ENCODE results near the gene PCDHGB2.
"Not testable (repeated sequence)": the region's sequence is repeated elsewhere in the genome, so short reads cannot be mapped to it uniquely, and the experiment has no call there.

The PCDHGB2 gene

GRCh38 chr5:141359790-141360426 lies at the start of gene PCDHGB2:
TSS of gene PCDHGB2 (plus strand) at chr5:141359994. CDS start at chr5:141360136, 142 bp downstream.
- Histone ChIP-seq H3K4me3 (ENCODE audit: low read length) (peak within 1 kb of the TSS; percentile 44; the same call in 1 of the 2 replicates), H3K9ac (ENCODE audit: low read depth, low read length) (no peak within 1 kb of the TSS), H3K9me3 (ENCODE audit: insufficient read depth, low read depth, low read length) (peaks cover 76% of the 10 kb centered on the region), H3K36me3 (ENCODE audit: insufficient read depth, low read depth, low read length) (no peaks in the 10 kb centered on the region; the same call in 1 of the 2 replicates), H3K27ac (ENCODE audit: low read length) (no peak within 1 kb of the TSS), H3K4me1 (ENCODE audit: insufficient read depth, low read length) (no peaks in the 10 kb centered on the region), H3K27me3 (ENCODE audit: insufficient read depth, low read length) (no peaks in the 10 kb centered on the region)

DNA sequence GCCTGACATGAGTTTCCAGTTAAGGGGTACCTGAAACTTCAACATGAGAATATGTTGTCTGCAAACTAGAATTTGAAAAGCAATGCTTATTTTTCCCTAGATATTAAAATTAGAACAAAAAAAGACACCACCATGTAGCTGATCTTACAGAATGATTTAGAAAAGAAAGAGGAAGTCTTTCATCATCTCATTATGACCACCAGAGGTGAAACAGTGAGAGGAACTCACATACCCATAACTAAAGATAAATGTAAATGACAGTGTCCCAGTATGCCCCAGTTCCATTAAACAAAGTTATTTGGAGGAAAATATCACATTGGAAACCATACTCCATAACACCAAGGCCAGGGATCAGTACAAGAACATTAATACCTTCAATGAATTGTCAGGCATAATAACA lies 46.1 kb upstream of the PCDHGB2 start:
- H3K27me3 ChIP-seq (ENCODE audit: insufficient read depth, low read length) = no peaks in the 10 kb centered on the region
- no peak overlapping the region for H3K4me3 ChIP-seq (ENCODE audit: low read length)
- H3K4me1 ChIP-seq (ENCODE audit: insufficient read depth, low read length) = no peaks in the 10 kb centered on the region
- H3K36me3 ChIP-seq (ENCODE audit: insufficient read depth, low read depth, low read length) = peaks cover 17% of the 10 kb centered on the region
- no peak overlapping the region for H3K9ac ChIP-seq (ENCODE audit: low read depth, low read length)
- peaks cover 37% of the 10 kb centered on the region for H3K9me3 ChIP-seq (ENCODE audit: insufficient read depth, low read depth, low read length)
- H3K27ac ChIP-seq (ENCODE audit: low read length) = no peak overlapping the region

GRCh38 chr5:141316963-141317362 lies 42.8 kb upstream of the PCDHGB2 start:
- Histone ChIP-seq H3K9me3 (ENCODE audit: insufficient read depth, low read depth, low read length) (peaks cover 57% of the 10 kb centered on the region), H3K36me3 (ENCODE audit: insufficient read depth, low read depth, low read length) (peaks cover 30% of the 10 kb centered on the region)
- H3K4me3 ChIP-seq (ENCODE audit: low read length); H3K27me3 ChIP-seq (ENCODE audit: insufficient read depth, low read length); H3K4me1 ChIP-seq (ENCODE audit: insufficient read depth, low read length); H3K27ac ChIP-seq (ENCODE audit: low read length); H3K9ac ChIP-seq (ENCODE audit: low read depth, low read length): not testable (repeated sequence)

DNA sequence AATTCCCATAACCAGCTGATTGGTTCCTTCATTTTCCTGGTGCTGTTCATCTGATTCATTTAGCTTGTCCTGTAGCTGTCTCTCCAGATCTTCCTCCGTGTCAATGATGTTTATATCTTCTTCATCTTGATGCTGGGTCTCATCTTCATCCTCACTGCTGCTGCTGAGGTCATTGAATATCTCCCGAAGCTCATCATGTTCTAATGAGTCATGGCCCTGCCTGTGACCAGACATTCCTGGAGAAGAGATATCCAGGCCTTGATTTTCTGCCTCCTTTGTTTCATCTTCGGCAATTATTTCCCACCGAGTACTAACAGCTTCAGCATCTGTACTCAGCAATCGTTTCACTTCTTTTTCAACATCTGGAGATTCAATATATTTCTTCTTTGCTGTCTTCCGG lies 40.6 kb upstream of the PCDHGB2 start:
- H3K4me3 ChIP-seq (ENCODE audit: low read length) = peak overlapping the region; percentile 93
- H3K36me3 ChIP-seq (ENCODE audit: insufficient read depth, low read depth, low read length) = peaks cover 30% of the 10 kb centered on the region
- no peak overlapping the region for H3K9ac ChIP-seq (ENCODE audit: low read depth, low read length)
- no peaks in the 10 kb centered on the region for H3K4me1 ChIP-seq (ENCODE audit: insufficient read depth, low read length)
- peaks cover 54% of the 10 kb centered on the region for H3K9me3 ChIP-seq (ENCODE audit: insufficient read depth, low read depth, low read length)
- H3K27me3 ChIP-seq (ENCODE audit: insufficient read depth, low read length) = no peaks in the 10 kb centered on the region
- no peak overlapping the region for H3K27ac ChIP-seq (ENCODE audit: low read length)

DNA sequence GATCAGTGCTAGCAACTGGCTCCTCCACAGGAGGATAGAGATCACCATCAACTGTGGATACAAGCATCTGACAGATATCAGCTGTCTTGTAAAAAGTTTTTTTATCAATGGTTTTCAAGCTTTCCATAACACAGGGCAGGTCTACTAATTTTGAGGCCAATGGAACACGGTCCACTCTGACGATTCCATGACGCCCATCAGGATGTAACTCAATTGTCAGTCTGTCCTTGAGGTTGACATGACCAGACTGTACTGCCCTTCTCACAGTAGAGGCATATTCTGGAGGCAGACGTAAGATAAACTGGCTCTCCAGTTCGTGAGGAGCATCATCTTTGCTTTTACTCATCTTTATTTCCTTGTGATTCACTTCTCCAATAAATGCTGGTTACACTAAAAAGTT lies 40.1 kb upstream of the PCDHGB2 start:
- H3K9me3 ChIP-seq (ENCODE audit: insufficient read depth, low read depth, low read length) = peaks cover 52% of the 10 kb centered on the region
- peak overlapping the region; percentile 99; the same call in 1 of the 2 replicates for H3K9ac ChIP-seq (ENCODE audit: low read depth, low read length)
- H3K27ac ChIP-seq (ENCODE audit: low read length) = no peak overlapping the region
- H3K36me3 ChIP-seq (ENCODE audit: insufficient read depth, low read depth, low read length) = peaks cover 30% of the 10 kb centered on the region
- H3K4me1 ChIP-seq (ENCODE audit: insufficient read depth, low read length) = no peaks in the 10 kb centered on the region
- peak overlapping the region; percentile 93 for H3K4me3 ChIP-seq (ENCODE audit: low read length)
- no peaks in the 10 kb centered on the region for H3K27me3 ChIP-seq (ENCODE audit: insufficient read depth, low read length)

DNA sequence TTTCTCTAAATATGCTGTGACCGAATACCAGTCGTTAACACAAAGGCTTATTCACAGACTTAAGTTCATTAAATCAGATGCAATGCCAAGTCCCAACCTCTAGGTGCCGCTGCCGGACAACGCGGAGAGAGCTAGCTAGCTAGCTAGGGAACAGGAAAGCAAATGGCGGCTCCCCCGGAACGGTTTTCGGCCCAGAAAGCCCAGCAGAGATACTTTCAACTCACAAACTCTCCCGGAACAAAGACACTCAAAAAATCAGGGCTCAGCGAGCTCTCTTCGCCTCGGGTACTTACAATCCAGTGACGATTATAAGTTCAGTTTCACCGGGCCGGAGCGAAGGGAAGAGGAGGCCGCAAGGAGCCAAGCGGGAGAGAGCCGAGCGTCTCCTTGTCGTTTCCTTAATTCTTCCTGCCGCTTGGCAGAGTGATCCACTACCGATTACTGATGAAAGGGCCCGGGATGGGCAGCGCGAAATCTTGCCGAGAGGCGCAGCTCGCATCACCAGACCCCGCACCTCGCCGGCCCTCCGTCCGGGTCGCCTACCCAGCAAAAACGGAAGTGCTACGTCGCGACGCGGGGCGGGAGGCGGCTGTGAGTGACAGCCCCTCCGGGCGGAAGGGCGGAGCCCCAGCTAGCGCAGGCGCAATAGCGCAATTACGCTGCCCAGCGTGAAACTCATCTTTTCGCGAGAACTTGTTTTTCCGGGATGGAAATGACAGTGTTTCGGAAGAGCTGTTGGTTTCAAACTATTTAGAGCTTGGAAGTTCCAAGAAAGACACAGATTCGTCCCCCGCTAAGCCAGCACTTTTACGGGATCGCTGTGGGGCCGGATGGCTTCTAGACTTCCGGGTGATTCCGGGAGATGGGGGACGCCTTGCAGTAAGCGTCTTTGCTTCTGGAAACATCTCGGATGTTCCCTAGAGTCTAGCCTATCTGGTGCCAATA lies 39.3 kb upstream of the PCDHGB2 start, which contains the start of gene TAF7:
TSS of gene TAF7 (minus strand) at position 560 of the 945 bp plus-strand sequence. CDS start 740 bp downstream, outside the sequence.
- Histone ChIP-seq H3K9ac (ENCODE audit: low read depth, low read length) (peak within 1 kb of the TSS; percentile 99), H3K9me3 (ENCODE audit: insufficient read depth, low read depth, low read length) (peaks cover 46% of the 10 kb centered on the region), H3K36me3 (ENCODE audit: insufficient read depth, low read depth, low read length) (peaks cover 30% of the 10 kb centered on the region), H3K4me3 (ENCODE audit: low read length) (peak within 1 kb of the TSS; percentile 93), H3K27me3 (ENCODE audit: insufficient read depth, low read length) (no peaks in the 10 kb centered on the region), H3K4me1 (ENCODE audit: insufficient read depth, low read length) (no peaks in the 10 kb centered on the region), H3K27ac (ENCODE audit: low read length) (peak within 1 kb of the TSS; percentile 11)

- H3K4me1 ChIP-seq (ENCODE audit: insufficient read depth, low read length) = no peaks in the 10 kb centered on the region
- H3K9me3 ChIP-seq (ENCODE audit: insufficient read depth, low read depth, low read length) = peaks cover 43% of the 10 kb centered on the region
- H3K27ac ChIP-seq (ENCODE audit: low read length) = no peak overlapping the region
- peaks cover 23% of the 10 kb centered on the region for H3K36me3 ChIP-seq (ENCODE audit: insufficient read depth, low read depth, low read length)
- no peak overlapping the region for H3K9ac ChIP-seq (ENCODE audit: low read depth, low read length)
- H3K27me3 ChIP-seq (ENCODE audit: insufficient read depth, low read length) = no peaks in the 10 kb centered on the region
- no peak overlapping the region for H3K4me3 ChIP-seq (ENCODE audit: low read length)
Observed at GRCh38 chr5:141322261-141322660, 37.5 kb upstream of the PCDHGB2 start.

DNA sequence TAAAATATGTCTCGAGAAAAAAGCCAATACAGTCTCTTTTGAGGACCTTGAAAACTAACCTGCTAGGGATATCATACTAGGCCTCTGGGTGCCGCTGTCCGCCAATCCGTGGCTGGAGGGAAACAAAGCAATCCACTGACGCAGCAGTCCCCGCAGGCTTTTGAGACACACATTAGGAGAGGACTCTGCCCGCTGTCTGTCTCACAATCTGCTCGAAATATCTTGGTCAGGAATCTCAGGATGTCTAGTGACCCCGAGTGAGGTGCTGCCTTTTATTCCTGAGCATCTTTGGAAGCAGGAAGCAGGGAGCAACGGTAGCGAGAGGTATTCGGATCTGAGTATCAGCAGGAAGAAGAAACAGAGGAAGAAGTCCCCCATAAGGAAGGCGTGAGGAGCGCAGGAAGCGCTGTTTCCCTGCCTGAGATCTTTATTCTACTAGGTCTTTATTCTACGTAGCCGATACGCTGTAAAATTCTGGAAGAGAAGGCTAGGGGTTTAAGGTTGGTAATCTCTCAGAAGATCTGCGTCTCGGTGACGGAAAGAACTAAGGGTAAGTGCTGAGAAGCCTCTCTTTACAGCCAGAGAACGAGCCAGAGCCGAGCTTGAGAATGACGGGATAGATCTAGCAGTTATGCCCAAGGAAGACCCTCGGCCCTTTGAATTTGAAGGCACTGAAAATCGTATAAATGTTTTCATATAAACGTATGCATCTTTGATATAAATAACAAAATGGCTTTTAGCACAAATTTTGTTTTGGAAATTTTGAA lies 33.5 kb upstream of the PCDHGB2 start:
- no peaks in the 10 kb centered on the region for H3K27me3 ChIP-seq (ENCODE audit: insufficient read depth, low read length)
- peak overlapping the region; percentile 67; the same call in 1 of the 2 replicates for H3K9ac ChIP-seq (ENCODE audit: low read depth, low read length)
- H3K4me3 ChIP-seq (ENCODE audit: low read length) = peak overlapping the region; percentile 66; the same call in 1 of the 2 replicates
- peaks cover 34% of the 10 kb centered on the region for H3K9me3 ChIP-seq (ENCODE audit: insufficient read depth, low read depth, low read length)
- no peaks in the 10 kb centered on the region for H3K36me3 ChIP-seq (ENCODE audit: insufficient read depth, low read depth, low read length)
- H3K4me1 ChIP-seq (ENCODE audit: insufficient read depth, low read length) = no peaks in the 10 kb centered on the region
- no peak overlapping the region for H3K27ac ChIP-seq (ENCODE audit: low read length)

DNA sequence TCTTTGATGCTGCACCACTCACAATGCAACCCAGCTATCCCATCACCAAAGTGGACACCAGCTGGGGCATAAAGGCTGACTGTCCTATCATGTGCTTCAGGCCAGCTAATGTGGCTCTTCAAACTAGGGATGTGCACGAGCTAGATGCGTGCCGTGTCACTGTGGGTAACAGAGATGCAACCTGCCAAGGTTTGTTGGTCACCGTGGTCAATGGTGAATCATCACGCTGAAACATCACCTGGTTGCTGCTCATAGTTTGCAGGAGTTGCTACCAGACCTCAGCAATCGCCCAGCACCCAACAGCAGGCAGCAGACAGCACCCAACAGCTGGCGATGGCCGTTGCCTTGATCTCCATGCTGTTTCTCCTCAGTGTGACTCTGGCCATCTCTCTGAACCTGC lies 31.6 kb upstream of the PCDHGB2 start:
- H3K4me3 ChIP-seq (ENCODE audit: low read length) = no peak overlapping the region
- no peaks in the 10 kb centered on the region for H3K36me3 ChIP-seq (ENCODE audit: insufficient read depth, low read depth, low read length)
- no peaks in the 10 kb centered on the region for H3K27me3 ChIP-seq (ENCODE audit: insufficient read depth, low read length)
- H3K27ac ChIP-seq (ENCODE audit: low read length) = no peak overlapping the region
- H3K9me3 ChIP-seq (ENCODE audit: insufficient read depth, low read depth, low read length) = peaks cover 35% of the 10 kb centered on the region
- no peak overlapping the region for H3K9ac ChIP-seq (ENCODE audit: low read depth, low read length)
- H3K4me1 ChIP-seq (ENCODE audit: insufficient read depth, low read length) = no peaks in the 10 kb centered on the region

GRCh38 chr5:141330299-141331080 lies 29.3 kb upstream of the PCDHGB2 start, which contains the start of gene PCDHGA1:
TSS of gene PCDHGA1 (plus strand) at chr5:141330514.
- no peak within 1 kb of the TSS for H3K4me3 ChIP-seq (ENCODE audit: low read length)
- no peak within 1 kb of the TSS for H3K27ac ChIP-seq (ENCODE audit: low read length)
- H3K36me3 ChIP-seq (ENCODE audit: insufficient read depth, low read depth, low read length) = no peaks in the 10 kb centered on the region
- no peak within 1 kb of the TSS for H3K9ac ChIP-seq (ENCODE audit: low read depth, low read length)
- no peaks in the 10 kb centered on the region for H3K27me3 ChIP-seq (ENCODE audit: insufficient read depth, low read length)
- H3K9me3 ChIP-seq (ENCODE audit: insufficient read depth, low read depth, low read length) = peaks cover 55% of the 10 kb centered on the region
- no peaks in the 10 kb centered on the region for H3K4me1 ChIP-seq (ENCODE audit: insufficient read depth, low read length)

DNA sequence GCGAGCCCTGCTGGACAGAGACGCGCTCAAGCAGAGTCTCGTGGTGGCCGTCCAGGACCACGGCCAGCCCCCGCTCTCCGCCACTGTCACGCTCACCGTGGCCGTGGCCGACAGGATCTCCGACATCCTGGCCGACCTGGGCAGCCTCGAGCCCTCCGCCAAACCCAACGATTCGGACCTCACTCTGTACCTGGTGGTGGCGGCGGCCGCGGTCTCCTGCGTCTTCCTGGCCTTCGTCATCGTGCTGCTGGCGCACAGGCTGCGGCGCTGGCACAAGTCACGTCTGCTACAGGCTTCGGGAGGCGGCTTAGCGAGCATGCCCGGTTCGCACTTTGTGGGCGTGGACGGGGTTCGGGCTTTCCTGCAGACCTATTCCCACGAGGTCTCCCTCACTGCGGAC lies 27.2 kb upstream of the PCDHGB2 start:
- H3K4me1 ChIP-seq (ENCODE audit: insufficient read depth, low read length); H3K4me3 ChIP-seq (ENCODE audit: low read length); H3K27me3 ChIP-seq (ENCODE audit: insufficient read depth, low read length); H3K9ac ChIP-seq (ENCODE audit: low read depth, low read length); H3K27ac ChIP-seq (ENCODE audit: low read length); H3K36me3 ChIP-seq (ENCODE audit: insufficient read depth, low read depth, low read length): not testable (repeated sequence)
- peaks cover 61% of the 10 kb centered on the region for H3K9me3 ChIP-seq (ENCODE audit: insufficient read depth, low read depth, low read length)

Measured in iPS-20b (cell line).